ENCODE data around the gene NFATC1. TPM values are rescaled to one million over a fixed set of nuclear protein-coding genes. Genes with fewer than 3 reads are reported as not detected.

The NFATC1 gene
- total RNA-seq, 2 donors from 2014 or later: 19.0 to 20.2 TPM

- H3K27me3 ChIP-seq: no peaks in the 10 kb centered on the region
- H3K9me3 ChIP-seq: no peaks in the 10 kb centered on the region
- no peaks in the 10 kb centered on the region for H3K36me3 ChIP-seq
- no peak for DNase-seq (ENCODE audit: low spot score)
- H3K4me1 ChIP-seq: no peaks in the 10 kb centered on the region
- no peak overlapping the region for H3K27ac ChIP-seq
- TF ChIP-seq CTCF (IDR thresholded peaks at IDR 0.05): no peak
- no peak overlapping the region for H3K4me3 ChIP-seq
Measured at GRCh38 chr18:79533591-79533990, 137.9 kb downstream of the NFATC1 start.

- DNase-seq (ENCODE audit: low spot score): no peak
- Histone ChIP-seq H3K4me3 (no peak overlapping the region), H3K27ac (no peak overlapping the region), H3K9me3 (no peaks in the 10 kb centered on the region), H3K27me3 (no peaks in the 10 kb centered on the region), H3K4me1 (no peaks in the 10 kb centered on the region), H3K36me3 (no peaks in the 10 kb centered on the region)
- no peak for TF ChIP-seq CTCF (IDR thresholded peaks at IDR 0.05)
Measured at GRCh38 chr18:79534356-79534755, 138.6 kb downstream of the NFATC1 start.

GRCh38 chr18:79537758-79538157 is 142.0 kb downstream of the NFATC1 start:
- no peak for DNase-seq (ENCODE audit: low spot score)
- H3K36me3 ChIP-seq: no peaks in the 10 kb centered on the region
- no peak for TF ChIP-seq CTCF (IDR thresholded peaks at IDR 0.05)
- no peak overlapping the region for H3K4me3 ChIP-seq
- no peaks in the 10 kb centered on the region for H3K9me3 ChIP-seq
- no peaks in the 10 kb centered on the region for H3K27me3 ChIP-seq
- no peaks in the 10 kb centered on the region for H3K4me1 ChIP-seq
- no peak overlapping the region for H3K27ac ChIP-seq

- no peak for DNase-seq (ENCODE audit: low spot score)
- no peak for TF ChIP-seq CTCF (IDR thresholded peaks at IDR 0.05)
Measured at GRCh38 chr18:79538635-79539034, 142.9 kb downstream of the NFATC1 start.

GRCh38 chr18:79540161-79540903 is 144.6 kb downstream of the NFATC1 start:
- no peak for TF ChIP-seq CTCF (IDR thresholded peaks at IDR 0.05)
- no peaks in the 10 kb centered on the region for H3K27me3 ChIP-seq
- peaks cover 0 to 12% of the 10 kb centered on the region in 2 donors for H3K4me1 ChIP-seq
- H3K4me3 ChIP-seq: no peak overlapping the region
- no peak for DNase-seq (ENCODE audit: low spot score)
- H3K27ac ChIP-seq: no peak overlapping the region
- no peaks in the 10 kb centered on the region for H3K36me3 ChIP-seq
- no peaks in the 10 kb centered on the region for H3K9me3 ChIP-seq

More at GRCh38 chr18:79538635-79539034, 142.9 kb downstream of the NFATC1 start:
- H3K4me1 ChIP-seq: peaks cover 0 to 4% of the 10 kb centered on the region in 2 donors
- H3K4me3 ChIP-seq: no peak overlapping the region
- no peak overlapping the region for H3K27ac ChIP-seq
- no peaks in the 10 kb centered on the region for H3K27me3 ChIP-seq
- H3K9me3 ChIP-seq: no peaks in the 10 kb centered on the region
- H3K36me3 ChIP-seq: no peaks in the 10 kb centered on the region

- no peaks in the 10 kb centered on the region for H3K9me3 ChIP-seq
- TF ChIP-seq CTCF (IDR thresholded peaks at IDR 0.05): no peak
- H3K4me3 ChIP-seq: no peak overlapping the region
- no peaks in the 10 kb centered on the region for H3K36me3 ChIP-seq
- H3K27me3 ChIP-seq: no peaks in the 10 kb centered on the region
- H3K4me1 ChIP-seq: peaks cover 0 to 12% of the 10 kb centered on the region in 2 donors
- H3K27ac ChIP-seq: no peak overlapping the region
- no peak for DNase-seq (ENCODE audit: low spot score)
Measured at GRCh38 chr18:79540904-79541282, 145.2 kb downstream of the NFATC1 start.
